Osteocyte (in vitro differentiated cells): Measurements from ENCODE around the gene TLR3. TPM values are rescaled to one million over a fixed set of nuclear protein-coding genes. Genes with fewer than 3 reads are reported as not detected.

Experiments
- DNase-seq: peaks from one replicate; pipeline ENCODE4 v3.0.0; 2021; ENCODE audit warnings: mixed read lengths; ENCODE audit not compliant: unreplicated experiment; ENCODE audit errors: extremely low spot score
- H3K27ac Mint-ChIP-seq: one replicate; pipeline ENCODE4 v1.8.0; 2021; ENCODE audit warnings: mild to moderate bottlenecking, mixed read lengths; ENCODE audit not compliant: unreplicated experiment
- H3K27me3 Mint-ChIP-seq: one replicate; pipeline ENCODE4 v1.8.0; 2021; ENCODE audit warnings: mixed read lengths; ENCODE audit not compliant: unreplicated experiment
- H3K36me3 Mint-ChIP-seq: one replicate; pipeline ENCODE4 v1.8.0; 2021; ENCODE audit warnings: mixed read lengths; ENCODE audit not compliant: unreplicated experiment
- H3K4me1 Mint-ChIP-seq: one replicate; pipeline ENCODE4 v1.8.0; 2021; ENCODE audit warnings: mixed read lengths; ENCODE audit not compliant: unreplicated experiment
- H3K4me3 Mint-ChIP-seq: one replicate; pipeline ENCODE4 v1.8.0; 2021; ENCODE audit warnings: mild to moderate bottlenecking, moderate library complexity, mixed read lengths; ENCODE audit not compliant: unreplicated experiment
- H3K9me3 Mint-ChIP-seq: one replicate; pipeline ENCODE4 v1.8.0; 2021; ENCODE audit warnings: mixed read lengths; ENCODE audit not compliant: unreplicated experiment
- total RNA-seq: library from RNA; stranded (reverse); gene quantifications from 2 replicates; pipeline ENCODE4 v1.2.1, GENCODE V29; 2021
- TF ChIP-seq, protein P1 (sequence below): fragments of 200-600 bp; sonication (generic); IDR thresholded peaks from 2 replicates; pipeline ENCODE4 v1.5.0; 2021; ENCODE audit warnings: antibody characterized with exemption, mild to moderate bottlenecking, moderate library complexity

TLR3 gene
- total RNA-seq, 1 donor from 2014 or later = 7.5 TPM

DNA sequence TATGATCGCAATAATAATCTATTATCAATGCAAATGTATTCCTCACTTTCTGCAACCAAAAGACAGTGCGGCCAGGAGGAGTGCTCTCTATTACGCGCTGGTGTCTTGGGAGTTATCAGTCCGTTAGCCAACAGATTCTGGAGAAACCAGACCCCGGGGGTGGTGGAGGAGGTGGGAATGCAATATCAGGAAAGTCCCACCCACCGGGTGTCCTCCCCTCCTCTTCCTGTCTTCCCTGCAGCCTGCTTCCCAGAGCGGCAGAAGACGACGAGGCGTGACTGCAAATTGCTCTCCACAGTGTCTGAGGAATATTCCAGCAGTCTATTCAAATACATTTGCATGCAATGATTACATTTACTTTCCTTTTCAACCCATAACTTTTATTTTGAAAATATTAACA, 17.9 kb upstream of the TLR3 start:
- H3K27ac Mint-ChIP-seq = no peak overlapping the region

DNA sequence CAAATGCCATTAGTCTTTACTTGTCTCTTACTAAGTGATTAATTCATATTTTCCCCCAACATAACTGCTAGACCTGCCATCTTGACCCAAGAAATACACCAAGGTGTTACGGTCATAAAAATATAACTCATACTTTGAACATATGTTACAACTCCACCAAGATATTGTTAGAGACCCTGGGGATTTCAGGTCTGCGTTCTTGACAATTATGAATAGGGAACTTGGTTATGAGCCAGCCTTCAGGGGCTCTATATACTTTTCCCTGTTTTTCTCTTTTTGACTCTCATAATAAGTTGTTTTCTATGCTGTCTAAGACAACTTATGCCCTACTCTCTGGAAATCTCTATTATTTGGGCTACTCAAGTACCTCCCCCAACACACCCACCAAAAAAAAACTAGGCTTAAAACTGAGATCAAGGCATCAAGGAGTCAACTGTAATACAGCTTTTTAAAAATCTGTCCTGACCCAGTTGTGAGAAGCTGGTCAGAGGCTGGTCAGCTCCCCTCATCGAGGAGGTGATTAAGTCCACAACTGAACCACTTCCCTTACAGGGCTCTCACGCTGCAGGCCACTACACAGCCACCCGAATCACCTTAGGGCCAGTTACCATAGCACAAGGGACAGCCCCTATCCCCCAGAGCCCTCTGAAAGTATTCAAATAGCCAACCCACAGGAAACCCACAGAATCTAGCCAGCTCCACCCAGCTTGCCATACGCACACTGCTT, 10.5 kb upstream of the TLR3 start:
- peaks cover 11% of the 10 kb centered on the region for H3K9me3 Mint-ChIP-seq
- H3K27me3 Mint-ChIP-seq = peaks cover 8% of the 10 kb centered on the region
- H3K4me3 Mint-ChIP-seq = no peak overlapping the region
- no peaks in the 10 kb centered on the region for H3K36me3 Mint-ChIP-seq
- no peaks in the 10 kb centered on the region for H3K4me1 Mint-ChIP-seq
- TF ChIP-seq, protein P1, sequence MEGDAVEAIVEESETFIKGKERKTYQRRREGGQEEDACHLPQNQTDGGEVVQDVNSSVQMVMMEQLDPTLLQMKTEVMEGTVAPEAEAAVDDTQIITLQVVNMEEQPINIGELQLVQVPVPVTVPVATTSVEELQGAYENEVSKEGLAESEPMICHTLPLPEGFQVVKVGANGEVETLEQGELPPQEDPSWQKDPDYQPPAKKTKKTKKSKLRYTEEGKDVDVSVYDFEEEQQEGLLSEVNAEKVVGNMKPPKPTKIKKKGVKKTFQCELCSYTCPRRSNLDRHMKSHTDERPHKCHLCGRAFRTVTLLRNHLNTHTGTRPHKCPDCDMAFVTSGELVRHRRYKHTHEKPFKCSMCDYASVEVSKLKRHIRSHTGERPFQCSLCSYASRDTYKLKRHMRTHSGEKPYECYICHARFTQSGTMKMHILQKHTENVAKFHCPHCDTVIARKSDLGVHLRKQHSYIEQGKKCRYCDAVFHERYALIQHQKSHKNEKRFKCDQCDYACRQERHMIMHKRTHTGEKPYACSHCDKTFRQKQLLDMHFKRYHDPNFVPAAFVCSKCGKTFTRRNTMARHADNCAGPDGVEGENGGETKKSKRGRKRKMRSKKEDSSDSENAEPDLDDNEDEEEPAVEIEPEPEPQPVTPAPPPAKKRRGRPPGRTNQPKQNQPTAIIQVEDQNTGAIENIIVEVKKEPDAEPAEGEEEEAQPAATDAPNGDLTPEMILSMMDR = no peak
- DNase-seq = no peak
- no peak overlapping the region for H3K27ac Mint-ChIP-seq

More for the DNA sequence above, 17.9 kb upstream of the TLR3 start:
- H3K36me3 Mint-ChIP-seq = no peaks in the 10 kb centered on the region
- no peaks in the 10 kb centered on the region for H3K4me1 Mint-ChIP-seq
- DNase-seq = no peak
- no peaks in the 10 kb centered on the region for H3K9me3 Mint-ChIP-seq
- H3K4me3 Mint-ChIP-seq = no peak overlapping the region
- TF ChIP-seq, protein P1 = no peak
- peaks cover 14% of the 10 kb centered on the region for H3K27me3 Mint-ChIP-seq

GRCh38 chr4:186058980-186059316, 10.0 kb upstream of the TLR3 start:
- Mint-ChIP-seq H3K9me3 (peaks cover 11% of the 10 kb centered on the region), H3K27ac (no peak overlapping the region), H3K27me3 (peaks cover 8% of the 10 kb centered on the region), H3K36me3 (no peaks in the 10 kb centered on the region), H3K4me3 (no peak overlapping the region), H3K4me1 (no peaks in the 10 kb centered on the region)
- no peak for DNase-seq
- TF ChIP-seq, protein P1 = no peak

DNA sequence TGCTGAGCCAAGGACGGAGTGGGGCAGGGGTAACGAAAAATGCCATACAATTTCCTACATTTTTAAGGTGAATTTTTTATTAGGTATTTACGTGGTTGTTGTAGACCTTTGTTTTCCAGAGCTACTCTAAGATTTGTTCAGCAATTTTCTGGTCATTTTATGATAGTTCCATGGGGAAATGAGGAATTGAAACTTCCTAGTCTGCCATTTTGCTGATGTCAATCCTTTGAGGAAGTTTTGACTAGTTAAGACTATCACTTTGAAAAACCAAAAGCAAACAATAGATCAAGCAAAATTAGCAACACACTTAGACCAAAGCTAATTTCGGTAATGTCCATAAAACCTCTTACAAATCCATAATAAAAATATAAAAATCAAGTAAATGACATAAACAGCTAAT, 7.0 kb upstream of the TLR3 start:
- Mint-ChIP-seq H3K4me3 (no peak overlapping the region), H3K27me3 (peaks cover 2% of the 10 kb centered on the region), H3K36me3 (no peaks in the 10 kb centered on the region), H3K27ac (no peak overlapping the region), H3K4me1 (no peaks in the 10 kb centered on the region), H3K9me3 (peaks cover 11% of the 10 kb centered on the region)
- TF ChIP-seq, protein P1 = no peak
- DNase-seq = no peak

DNA sequence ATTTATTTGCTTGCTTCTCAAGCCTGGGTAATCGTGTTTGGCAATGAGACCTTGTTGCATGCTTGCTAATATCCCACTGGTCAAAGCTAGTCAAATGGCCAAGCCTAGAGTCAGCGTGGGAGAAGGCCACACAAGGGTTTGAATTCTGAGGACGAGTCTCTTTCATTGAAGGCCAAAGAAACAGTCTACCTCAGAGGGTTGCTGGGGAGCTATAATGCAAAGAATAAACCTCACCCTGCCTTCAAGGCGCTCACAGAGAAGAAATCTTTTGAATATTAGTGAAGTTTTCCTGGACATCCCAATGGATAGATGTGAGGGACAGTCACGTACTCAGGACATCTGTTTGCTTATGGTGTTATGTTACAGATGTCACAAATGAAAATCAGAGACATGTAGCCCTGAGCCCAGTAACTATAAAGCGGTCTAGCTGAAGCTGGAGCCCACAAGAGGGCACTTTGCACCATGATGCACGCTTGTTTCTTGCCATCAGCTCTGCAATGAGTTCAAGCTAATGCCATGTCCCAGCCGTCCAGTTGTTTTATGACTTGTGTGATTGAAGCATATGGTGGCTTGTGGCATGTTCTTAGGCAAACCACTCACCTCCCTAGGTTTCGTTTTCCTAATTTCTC, 1.1 kb upstream of the TLR3 start:
- Mint-ChIP-seq H3K4me1 (peaks cover 18% of the 10 kb centered on the region), H3K27me3 (no peaks in the 10 kb centered on the region), H3K9me3 (no peaks in the 10 kb centered on the region), H3K27ac (no peak overlapping the region), H3K36me3 (no peaks in the 10 kb centered on the region), H3K4me3 (no peak overlapping the region)
- DNase-seq = no peak
- TF ChIP-seq, protein P1 = peak; percentile 64
